IMR-90 (cell line): Measurements from ENCODE around the gene ATP8B4. TPM values are rescaled to one million over a fixed set of nuclear protein-coding genes. Genes with fewer than 3 reads are reported as not detected.

Experiments used
- ATAC-seq: fragments of 200-7000 bp; cut with Tn5 transposase; 2 replicates; pipeline ENCODE4 v1.9.1; 2020; ENCODE audit warnings: low read depth, mild to moderate bottlenecking, moderate library complexity
- BruUV-seq: library from RNA; stranded (reverse); fragments of 400-500 nt; replicated peaks from 2 replicates; lab custom pipeline; 2021; lab: Mats Ljungman, UMichigan
- CTCF ChIA-PET: fragments of 300-600 bp; formaldehyde crosslinking; extraction: SDS; loops from one replicate; lab custom pipeline; 2021; ENCODE audit warnings: antibody characterized with exemption; lab: Yijun Ruan, JAX
- POLR2A ChIA-PET: fragments of 300-600 bp; sonication (Branson Sonifier 250); formaldehyde crosslinking; loops from one replicate; lab custom pipeline; 2022; ENCODE audit warnings: antibody characterized with exemption; ENCODE audit not compliant: unreplicated experiment; lab: Charles Lee
- DNase-seq: peaks from one replicate; pipeline ENCODE4 v3.0.0; 2013
- H2AFZ ChIP-seq: replicated peaks from 2 replicates; pipeline ENCODE3; 2013; ENCODE audit warnings: low read length, mild to moderate bottlenecking; ENCODE audit not compliant: poor library complexity
- H2AK5ac ChIP-seq: 2 replicates; pipeline ENCODE4 v1.6.1; 2013; ENCODE audit warnings: low read depth, low read length, inconsistent platforms
- H2AK9ac ChIP-seq: replicated peaks from 2 replicates; pipeline ENCODE3; 2013; ENCODE audit warnings: mild to moderate bottlenecking, low read depth, low read length, moderate library complexity; ENCODE audit not compliant: poor library complexity
- H2BK120ac ChIP-seq: 2 replicates; pipeline ENCODE4 v1.6.1; 2013; ENCODE audit warnings: low read depth, low read length, inconsistent platforms
- H2BK15ac ChIP-seq: 3 replicates; pipeline ENCODE4 v1.6.1; 2013; ENCODE audit warnings: low read depth, low read length, inconsistent platforms
- H2BK20ac ChIP-seq: 2 replicates; pipeline ENCODE4 v1.6.1; 2013; ENCODE audit warnings: low read depth, mild to moderate bottlenecking, inconsistent platforms, low read length, moderate library complexity
- H2BK5ac ChIP-seq: 2 replicates; pipeline ENCODE4 v1.6.1; 2013; ENCODE audit warnings: mild to moderate bottlenecking, low read depth, low read length, inconsistent platforms; ENCODE audit not compliant: poor library complexity, severe bottlenecking
- H3K14ac ChIP-seq: replicated peaks from 2 replicates; pipeline ENCODE4 v1.6.1; 2013; ENCODE audit warnings: low read depth, low read length, inconsistent platforms
- H3K18ac ChIP-seq: 2 replicates; pipeline ENCODE4 v1.6.1; 2013; ENCODE audit warnings: low read depth, low read length, control low read depth
- H3K23ac ChIP-seq: 2 replicates; pipeline ENCODE4 v1.6.1; 2013; ENCODE audit warnings: low read depth, low read length, inconsistent platforms
- H3K27ac ChIP-seq: 2 replicates; pipeline ENCODE4 v1.5.1; 2013; ENCODE audit warnings: mild to moderate bottlenecking, control low read depth, low read length; ENCODE audit not compliant: insufficient read depth
- H3K27me3 ChIP-seq: 2 replicates; pipeline ENCODE4 v1.6.1; 2013; ENCODE audit warnings: low read length; ENCODE audit not compliant: control insufficient read depth, insufficient read depth
- H3K36me3 ChIP-seq: 2 replicates; pipeline ENCODE4 v1.6.1; 2013; ENCODE audit warnings: low read length, mixed read lengths; ENCODE audit not compliant: control insufficient read depth, insufficient read depth
- H3K4ac ChIP-seq: 2 replicates; pipeline ENCODE4 v1.6.1; 2013; ENCODE audit warnings: low read depth, low read length, inconsistent platforms
- H3K4me1 ChIP-seq: 2 replicates; pipeline ENCODE4 v1.6.1; 2013; ENCODE audit warnings: low read length, mixed read lengths; ENCODE audit not compliant: control insufficient read depth, insufficient read depth
- H3K4me2 ChIP-seq: 2 replicates; pipeline ENCODE4 v1.6.1; 2013; ENCODE audit warnings: low read depth, mild to moderate bottlenecking, control low read depth, low read length, moderate library complexity
- H3K4me3 ChIP-seq: 2 replicates; pipeline ENCODE4 v1.5.1; 2013; ENCODE audit warnings: low read depth, mild to moderate bottlenecking, control low read depth, low read length, moderate library complexity; ENCODE audit not compliant: insufficient read depth
- H3K56ac ChIP-seq: 2 replicates; pipeline ENCODE4 v1.6.1; 2013; ENCODE audit warnings: low read length, inconsistent platforms; ENCODE audit not compliant: insufficient read depth; ENCODE audit errors: extremely low read depth
- H3K79me1 ChIP-seq, 2 experiments: 2 replicates each; pipeline ENCODE4 v1.6.1; 2013; ENCODE audit warnings: low read length in 2 of 2, inconsistent platforms in 1 of 2, low read depth in 1 of 2
- H3K9ac ChIP-seq: 2 replicates; pipeline ENCODE4 v1.6.1; 2013; ENCODE audit warnings: low read depth, low read length, control low read depth
- H3K9me1 ChIP-seq: 2 replicates; pipeline ENCODE4 v1.6.1; 2013; ENCODE audit warnings: low read length, inconsistent platforms; ENCODE audit not compliant: insufficient read depth
- H3K9me3 ChIP-seq: 2 replicates; pipeline ENCODE4 v1.6.1; 2013; ENCODE audit warnings: low read length; ENCODE audit not compliant: control insufficient read depth, insufficient read depth
- H4K20me1 ChIP-seq: 2 replicates; pipeline ENCODE4 v1.6.1; 2013; ENCODE audit warnings: low read length, inconsistent platforms; ENCODE audit not compliant: insufficient read depth
- H4K5ac ChIP-seq: 2 replicates; pipeline ENCODE4 v1.6.1; 2013; ENCODE audit warnings: mild to moderate bottlenecking, low read depth, low read length, control low read depth
- H4K8ac ChIP-seq, 2 experiments: 2 replicates each; pipeline ENCODE4 v1.6.1; 2013; ENCODE audit warnings: low read depth in 2 of 2, low read length in 2 of 2, control low read depth in 1 of 2, inconsistent platforms in 1 of 2
- H4K91ac ChIP-seq: 2 replicates; pipeline ENCODE4 v1.6.1; 2013; ENCODE audit warnings: low read depth, low read length, inconsistent platforms; ENCODE audit not compliant: insufficient read depth
- BHLHE40 ChIP-seq: fragments of 150-350 bp; IDR thresholded peaks from 2 replicates; pipeline ENCODE4 v1.6.1; 2016; ENCODE audit warnings: mild to moderate bottlenecking, low read depth, low read length
- CEBPB ChIP-seq: IDR thresholded peaks from 2 replicates; pipeline ENCODE4 v1.6.1; 2012; ENCODE audit warnings: low read depth, low read length, improper control_type of control experiment
- CHD1 ChIP-seq: IDR thresholded peaks from 2 replicates; pipeline ENCODE4 v1.6.1; 2012; ENCODE audit warnings: low read depth, low read length, improper control_type of control experiment
- CTCF ChIP-seq: conservative IDR thresholded peaks from 2 replicates; pipeline ENCODE4 v1.5.1; 2012; ENCODE audit warnings: mild to moderate bottlenecking, low read depth, low read length, improper control_type of control experiment
- FOS ChIP-seq: fragments of 150-350 bp; IDR thresholded peaks from 2 replicates; pipeline ENCODE4 v1.6.1; 2016; ENCODE audit warnings: low read depth, low read length
- MAFK ChIP-seq: IDR thresholded peaks from 2 replicates; pipeline ENCODE4 v1.6.1; 2012; ENCODE audit warnings: low read depth, low read length, improper control_type of control experiment
- MAZ ChIP-seq: IDR thresholded peaks from 2 replicates; pipeline ENCODE4 v1.6.1; 2012; ENCODE audit warnings: low read depth, mild to moderate bottlenecking, low read length, improper control_type of control experiment, moderate library complexity, borderline replicate concordance
- MXI1 ChIP-seq: IDR thresholded peaks from 2 replicates; pipeline ENCODE4 v1.6.1; 2012; ENCODE audit warnings: low read depth, mild to moderate bottlenecking, low read length, moderate library complexity, borderline replicate concordance
- NFE2L2 ChIP-seq: fragments of 150-350 bp; IDR thresholded peaks from 2 replicates; pipeline ENCODE4 v1.6.1; 2016; ENCODE audit warnings: low read depth, mild to moderate bottlenecking, low read length
- POLR2A ChIP-seq: IDR thresholded peaks from 2 replicates; pipeline ENCODE4 v1.6.1; 2012; ENCODE audit warnings: mild to moderate bottlenecking, low read depth, low read length
- RAD21 ChIP-seq: IDR thresholded peaks from 2 replicates; pipeline ENCODE4 v1.6.1; 2012; ENCODE audit warnings: low read length, improper control_type of control experiment
- RCOR1 ChIP-seq: IDR thresholded peaks from 2 replicates; pipeline ENCODE4 v1.6.1; 2012; ENCODE audit warnings: mild to moderate bottlenecking, low read length, improper control_type of control experiment; ENCODE audit not compliant: insufficient replicate concordance
- SMC3 ChIP-seq: fragments of 150-350 bp; IDR thresholded peaks from 2 replicates; pipeline ENCODE4 v1.6.1; 2016; ENCODE audit warnings: low read depth, mild to moderate bottlenecking, antibody characterized with exemption, low read length, moderate library complexity
- USF2 ChIP-seq: fragments of 150-350 bp; IDR thresholded peaks from 2 replicates; pipeline ENCODE4 v1.6.1; 2017; ENCODE audit warnings: mild to moderate bottlenecking, antibody characterized with exemption, low read length, low read depth
- whole genome bisulfite sequencing, 2 experiments: methylation state at CpG; one replicate each; pipeline versions ENCODE4 v1.1.5 to v1.1.7; 2013; ENCODE audit warnings: missing lambda C conversion rate in 2 of 2; ENCODE audit not compliant: insufficient read length in 1 of 2; ENCODE audit errors: extremely low coverage in 2 of 2; 5-methylcytosine and 5-hydroxymethylcytosine counted together
- dilution Hi-C: fragments of 300-500 bp; cut with HindIII; formaldehyde crosslinking; loops from one replicate; pipeline ENCODE4 v1.14.3; 2018; ENCODE audit warnings: low sequenced_read_pairs; ENCODE audit not compliant: unreplicated experiment
- in situ Hi-C: fragments of 300-500 bp; cut with MboI; formaldehyde crosslinking; loops from 3 replicates; pipeline ENCODE4 v1.14.3; 2019; ENCODE audit warnings: low sequenced_read_pairs, inconsistent platforms, mixed read lengths
- intact Hi-C: fragments of 100-400 bp; cut with micrococcal nuclease; formaldehyde crosslinking; loops from 2 replicates; pipeline ENCODE4 v1.10.0; 2022
- polyA plus RNA-seq, 3 experiments: library from polyadenylated mRNA; depleted of rRNA; stranded (reverse); fragments of >200 nt; gene quantifications; 2 replicates each; pipeline ENCODE4 v1.2.3, GENCODE V29; 2012; ENCODE audit warnings: low replicate concordance in 1 of 3
- total RNA-seq: library from RNA; depleted of rRNA; stranded (reverse); fragments of >200 nt; gene quantifications from 2 replicates; pipeline ENCODE4 v1.2.3, GENCODE V29; 2012
- TF ChIP-seq, protein P1 (sequence below): fragments of 150-350 bp; IDR thresholded peaks from 2 replicates; pipeline ENCODE4 v1.6.1; 2016; ENCODE audit warnings: low read depth, mild to moderate bottlenecking, low read length, moderate library complexity, borderline replicate concordance

The ATP8B4 gene
- total and polyA plus RNA-seq, 2 of the 4 experiments (the other 2 are of a cell fraction): 0.12 to 0.54 TPM

DNA sequence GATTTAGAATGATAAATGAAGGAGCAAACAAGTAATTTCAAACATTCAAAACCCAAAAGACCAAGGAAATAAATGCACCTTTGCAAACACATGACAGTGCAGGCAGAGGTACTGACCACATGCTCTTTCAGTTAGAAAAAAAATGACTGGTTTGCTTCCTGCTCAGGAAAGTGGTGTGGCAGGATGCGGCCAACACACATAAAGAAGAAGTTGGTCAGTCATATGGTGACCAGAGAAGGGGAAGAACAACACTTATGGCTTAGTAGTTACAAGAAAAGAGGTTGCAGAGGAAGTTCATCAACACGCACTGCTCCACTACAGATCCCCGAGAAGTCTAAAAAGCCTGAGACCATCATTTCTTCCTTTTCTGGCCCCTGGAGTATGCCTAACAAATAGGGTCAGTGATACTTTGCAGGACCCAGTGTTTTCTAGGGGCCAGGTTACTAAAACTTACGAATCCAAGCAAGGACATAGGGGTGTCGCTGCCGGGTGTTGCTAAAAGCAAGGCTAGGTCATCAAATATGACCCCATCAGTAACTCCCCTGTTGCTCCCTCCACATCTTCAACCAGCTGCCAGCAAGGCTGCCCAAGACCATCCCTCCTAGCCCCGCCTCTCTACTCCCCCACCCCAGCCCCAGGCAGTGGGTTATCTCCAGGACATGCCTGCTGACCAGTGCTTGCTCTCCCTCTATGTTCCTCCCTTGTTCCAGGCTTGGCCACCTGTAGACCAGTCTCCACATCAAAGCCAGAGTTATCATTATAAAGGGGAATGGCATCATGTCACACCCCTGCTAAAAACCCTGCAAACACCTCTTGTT is 11.2 kb downstream of the ATP8B4 start:
- ChIA-PET POLR2A (no interaction called here), CTCF (interaction anchor here (0.7 kb wide), 1 partner anchor 77 kb away, joined by 3 read pairs; no protein-coding TSS in a partner anchor)
- intact Hi-C loops: no loop called here
- no peak overlapping the region for H4K5ac ChIP-seq
- no peak overlapping the region for H3K4me2 ChIP-seq
- H3K27ac ChIP-seq: no peak overlapping the region
- no peak overlapping the region for H3K14ac ChIP-seq
- H2AFZ ChIP-seq: no peak overlapping the region
- H2BK15ac ChIP-seq: no peak overlapping the region
- dilution Hi-C loops: no loop called here
- no peak overlapping the region for H2AK5ac ChIP-seq
- DNase-seq: no peak
- no peak overlapping the region for H3K23ac ChIP-seq
- no peak for ATAC-seq
- no peak overlapping the region for H3K4me3 ChIP-seq
- no peaks in the 10 kb centered on the region for H3K4me1 ChIP-seq
- H2BK20ac ChIP-seq: no peak overlapping the region
- no peak overlapping the region for H3K4ac ChIP-seq
- 53% methylated on average over 2 of the region's 7 CpGs; no CpG with 5 or more reads in 1 of the 2 experiments for WGBS, 2 experiments
- no peak overlapping the region for H2BK5ac ChIP-seq
- H2BK120ac ChIP-seq: no peak overlapping the region
- no peaks in the 10 kb centered on the region for H3K27me3 ChIP-seq
- H3K9me3 ChIP-seq: no peaks in the 10 kb centered on the region
- BruUV-seq: no TSS peak
- H3K9me1 ChIP-seq: no peaks in the 10 kb centered on the region
- in situ Hi-C loops: no loop called here
- no peak overlapping the region for H3K18ac ChIP-seq
- H3K79me1 ChIP-seq: no peaks in the 10 kb centered on the region
- no peaks in the 10 kb centered on the region for H4K20me1 ChIP-seq
- H4K91ac ChIP-seq: no peak overlapping the region
- no peak overlapping the region for H3K9ac ChIP-seq
- H4K8ac ChIP-seq: no peak overlapping the region
- H2AK9ac ChIP-seq: no peak overlapping the region
- no peak overlapping the region for H3K56ac ChIP-seq
- no peaks in the 10 kb centered on the region for H3K36me3 ChIP-seq
- TF ChIP-seq CHD1 (no peak), NFE2L2 (no peak), BHLHE40 (no peak), MAZ (no peak), MAFK (no peak), SMC3 (no peak), CEBPB (no peak), FOS (no peak), POLR2A (no peak), RAD21 (no peak), CTCF (no peak), MXI1 (no peak), USF2 (no peak), RCOR1 (no peak)
- TF ChIP-seq, protein P1, sequence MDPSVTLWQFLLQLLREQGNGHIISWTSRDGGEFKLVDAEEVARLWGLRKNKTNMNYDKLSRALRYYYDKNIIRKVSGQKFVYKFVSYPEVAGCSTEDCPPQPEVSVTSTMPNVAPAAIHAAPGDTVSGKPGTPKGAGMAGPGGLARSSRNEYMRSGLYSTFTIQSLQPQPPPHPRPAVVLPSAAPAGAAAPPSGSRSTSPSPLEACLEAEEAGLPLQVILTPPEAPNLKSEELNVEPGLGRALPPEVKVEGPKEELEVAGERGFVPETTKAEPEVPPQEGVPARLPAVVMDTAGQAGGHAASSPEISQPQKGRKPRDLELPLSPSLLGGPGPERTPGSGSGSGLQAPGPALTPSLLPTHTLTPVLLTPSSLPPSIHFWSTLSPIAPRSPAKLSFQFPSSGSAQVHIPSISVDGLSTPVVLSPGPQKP: no peak
